ENCODE measurements around the gene HERC3. TPM values are rescaled to one million over a fixed set of nuclear protein-coding genes. Genes with fewer than 3 reads are reported as not detected.

HERC3 gene
- 20.9 TPM for total RNA-seq

DNA sequence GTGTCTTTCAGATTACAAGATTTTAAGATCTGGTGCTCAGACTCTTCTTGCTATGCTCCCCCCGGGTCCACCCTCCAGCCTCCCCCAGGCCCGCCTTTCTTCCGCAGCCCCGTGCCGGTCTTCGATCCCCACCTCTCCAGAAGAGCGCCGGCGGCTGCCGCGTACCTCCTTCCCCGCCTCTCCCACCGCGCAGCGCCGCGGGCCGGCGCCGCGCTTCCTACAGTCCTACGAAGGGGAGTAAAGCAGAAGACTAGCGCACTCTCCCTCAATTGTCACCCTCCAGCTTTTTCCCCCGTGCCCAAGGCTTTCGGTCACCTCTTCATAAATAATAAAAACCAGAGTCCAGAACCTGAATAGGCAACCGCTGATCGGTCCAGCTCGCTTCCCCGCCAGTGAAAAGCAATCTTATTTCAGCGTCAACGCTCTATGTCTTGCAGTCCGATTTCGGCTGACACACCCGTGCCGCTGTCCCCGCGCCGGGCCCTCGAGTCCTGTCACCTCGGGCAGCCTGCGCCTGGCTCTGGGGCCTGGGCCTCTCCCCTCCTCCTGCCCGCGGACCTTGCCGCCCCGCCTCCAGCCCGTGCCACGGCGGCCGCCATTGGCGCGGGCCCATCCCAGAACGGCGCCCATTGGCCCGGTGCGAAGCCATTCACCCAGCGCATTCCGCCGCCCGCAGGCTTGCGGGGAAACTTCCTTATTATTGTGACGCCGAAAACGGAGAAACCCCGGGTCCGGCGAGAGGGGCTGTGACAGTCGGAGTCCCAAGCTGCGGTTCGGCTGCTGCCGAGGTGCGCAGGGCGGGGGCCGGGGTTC is at the start of gene HERC3:
HERC3 (plus strand) TSS at position 694 of the 813 bp plus-strand sequence. CDS start 13,344 bp downstream, outside the sequence.
- peak; percentile 96 for ATAC-seq

DNA sequence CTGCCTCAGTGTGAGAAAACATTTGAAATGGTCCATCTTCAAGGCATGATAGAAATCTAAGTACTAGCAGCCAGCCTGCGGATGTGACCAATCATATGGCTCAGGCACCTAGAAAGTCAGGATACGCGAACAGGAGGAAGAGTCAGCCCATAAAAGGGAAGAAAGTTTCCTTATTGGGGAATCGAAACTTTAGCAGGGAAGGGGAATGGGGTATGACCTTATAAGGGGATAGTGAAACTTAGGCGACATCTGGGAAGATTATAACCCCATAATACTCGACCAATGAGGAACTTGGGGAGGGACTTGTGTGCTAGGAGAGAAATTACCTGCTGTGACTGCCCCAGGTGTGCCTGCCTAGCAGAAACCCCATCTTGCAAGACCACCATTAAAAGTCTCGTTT is 42.5 kb upstream of the HERC3 start:
- ATAC-seq, result no peak

- ATAC-seq, result no peak
Measured at GRCh38 chr4:88567591-88567990, 24.7 kb upstream of the HERC3 start.

- no peak for ATAC-seq
Measured at GRCh38 chr4:88570001-88570400, 22.3 kb upstream of the HERC3 start.

DNA sequence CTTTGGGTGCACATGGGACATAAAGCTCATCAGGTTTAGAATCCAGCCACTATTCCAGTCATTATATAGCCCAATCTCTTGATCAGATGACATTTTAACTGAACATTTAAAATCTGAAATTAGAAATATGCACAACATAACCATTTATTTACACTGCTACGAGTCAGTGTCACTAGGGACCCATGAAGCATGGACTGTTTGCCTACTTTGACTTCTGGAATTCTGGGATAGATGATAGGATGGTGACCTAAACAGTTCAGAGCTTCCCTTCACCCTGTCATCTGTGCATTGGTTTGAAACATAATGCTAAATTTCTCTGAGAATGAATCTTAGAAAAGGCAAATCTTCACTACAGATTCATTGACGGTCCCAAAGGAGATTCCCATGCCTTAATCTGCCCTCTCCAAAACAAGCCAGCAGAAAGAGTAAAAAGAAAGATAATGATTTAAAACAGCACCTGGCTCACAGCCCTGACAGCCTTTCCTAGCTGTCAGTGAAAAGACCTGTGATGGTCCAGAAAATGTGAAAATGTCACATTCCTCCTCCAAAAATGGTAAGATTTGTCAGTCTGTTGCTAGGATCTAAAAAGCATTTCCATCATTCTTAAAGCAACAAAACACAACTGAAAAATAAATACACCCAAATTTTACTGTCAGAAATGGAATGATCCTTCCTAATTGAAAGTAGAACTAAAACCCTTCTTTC is 18.9 kb upstream of the HERC3 start:
- ATAC-seq, result no peak

GRCh38 chr4:88573995-88574394 is 18.3 kb upstream of the HERC3 start:
- ATAC-seq, result no peak

DNA sequence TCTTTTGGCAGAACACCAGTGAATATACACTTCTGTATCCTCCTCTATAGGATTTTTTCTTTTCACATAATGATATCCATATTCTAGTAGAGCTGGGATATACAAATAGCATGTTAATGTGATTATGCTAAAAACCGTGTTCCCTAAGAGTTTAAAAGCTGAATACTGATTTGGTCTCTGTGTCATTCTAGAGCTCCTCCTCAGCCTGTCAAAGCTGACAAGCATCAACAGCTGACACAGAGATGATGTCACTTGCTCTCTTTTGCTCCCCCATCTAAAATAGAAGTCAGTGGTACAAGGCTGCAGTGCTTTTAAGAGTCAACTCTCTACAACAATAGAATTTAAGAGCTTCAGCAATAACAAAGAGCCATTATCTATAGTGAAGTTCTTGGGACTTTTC is 17.1 kb upstream of the HERC3 start:
- ATAC-seq, result no peak

DNA sequence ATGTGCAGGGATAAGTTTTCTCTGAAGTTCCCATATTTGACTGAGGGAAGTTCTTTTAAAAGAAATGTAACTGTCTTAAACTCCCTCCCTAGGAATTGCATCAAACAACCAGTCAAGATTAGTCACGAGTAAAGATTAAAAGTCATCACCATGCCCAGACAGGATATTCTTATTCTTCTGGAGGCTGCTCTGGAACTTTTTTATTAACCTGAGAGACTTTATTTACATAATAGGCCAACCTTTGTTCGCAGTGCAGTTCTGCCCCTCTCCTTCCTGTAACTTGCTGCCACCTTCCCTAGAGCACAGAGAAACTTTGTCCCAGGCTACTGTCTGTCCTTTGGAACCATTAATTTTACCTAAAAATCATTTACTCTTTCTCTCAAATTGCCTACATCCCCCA is 9.8 kb upstream of the HERC3 start:
- peak; percentile 70 for ATAC-seq

DNA sequence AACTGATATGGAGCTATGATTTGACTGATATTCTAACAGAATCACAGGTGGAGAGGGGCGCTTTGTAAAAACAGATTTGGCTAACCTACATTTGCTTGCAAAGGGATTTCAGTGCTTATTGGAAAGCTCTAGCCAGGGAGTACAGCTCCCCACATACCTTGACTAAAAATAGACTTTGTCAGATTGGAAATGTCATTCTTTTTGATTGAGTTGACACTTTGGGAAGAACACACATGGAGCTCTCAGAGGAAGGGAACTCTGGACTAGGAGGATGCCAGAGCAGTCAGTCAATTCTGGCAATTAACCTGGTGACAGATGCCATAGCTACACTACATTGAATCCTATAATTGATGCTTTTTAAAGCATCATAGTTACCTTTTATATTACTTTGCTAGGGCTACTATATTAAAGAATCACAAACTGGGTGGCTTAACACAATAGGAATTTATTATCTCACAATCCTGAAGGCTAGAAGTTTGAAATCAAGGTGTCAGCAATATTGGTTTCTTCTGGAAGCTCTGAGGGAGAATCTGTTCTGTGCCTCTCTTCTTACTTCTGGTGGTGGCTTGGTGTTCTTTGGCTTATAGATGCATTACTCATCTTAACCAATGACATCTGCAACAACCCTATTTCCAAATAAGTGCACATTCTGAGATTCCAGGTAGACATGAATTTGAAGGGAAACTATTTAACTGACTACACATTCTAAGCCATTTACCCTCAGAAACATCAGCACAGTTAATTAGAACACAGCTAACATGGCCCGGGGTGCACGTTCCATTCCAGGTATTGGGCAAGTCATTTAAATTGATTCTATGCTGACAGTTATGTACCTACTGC is 8.4 kb upstream of the HERC3 start:
- no peak for ATAC-seq

DNA sequence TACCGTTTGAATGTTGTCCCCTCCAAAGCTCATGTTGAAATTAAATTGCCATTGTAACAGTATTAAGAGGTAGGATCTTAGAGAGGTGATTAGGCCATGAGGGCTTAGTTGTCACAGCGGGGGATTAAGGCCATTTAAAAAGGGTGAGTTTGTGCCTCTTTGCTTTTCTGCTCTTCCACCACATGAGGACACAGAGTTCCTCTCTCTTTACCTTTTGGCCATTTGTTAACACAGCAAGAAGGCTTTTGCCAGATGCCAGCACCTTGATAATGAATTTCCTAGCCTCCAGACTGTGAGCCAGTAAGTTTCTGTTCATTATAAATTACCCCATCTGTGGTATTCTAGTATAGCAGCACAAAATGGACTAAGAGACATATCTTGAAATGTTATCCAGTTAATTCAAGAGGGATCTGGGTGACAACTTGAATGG is 7.8 kb upstream of the HERC3 start:
- no peak for ATAC-seq

- no peak for ATAC-seq
Measured at GRCh38 chr4:88585917-88586316, 6.4 kb upstream of the HERC3 start.

DNA sequence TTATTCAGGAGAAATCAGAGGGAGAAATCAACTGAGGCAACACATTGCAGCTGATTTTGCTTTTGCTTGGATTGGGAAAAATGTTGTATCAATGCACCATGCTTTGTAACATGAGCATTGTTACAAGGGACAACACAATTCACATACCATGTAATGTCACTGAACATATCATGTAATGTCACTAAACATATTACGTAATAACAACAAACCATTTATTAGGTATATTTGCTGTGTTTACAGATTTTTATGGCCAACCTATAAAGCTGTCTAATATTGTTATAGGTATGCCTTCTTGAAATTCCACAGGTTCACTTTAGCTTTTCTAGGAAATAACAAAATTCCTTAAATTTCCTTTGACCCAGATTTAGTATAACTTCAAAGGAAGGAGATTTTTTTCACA is 5.0 kb upstream of the HERC3 start:
- ATAC-seq, result no peak

- ATAC-seq, result peak; percentile 98
Measured at GRCh38 chr4:88592600-88593448, 544 bp downstream of the HERC3 start.

DNA sequence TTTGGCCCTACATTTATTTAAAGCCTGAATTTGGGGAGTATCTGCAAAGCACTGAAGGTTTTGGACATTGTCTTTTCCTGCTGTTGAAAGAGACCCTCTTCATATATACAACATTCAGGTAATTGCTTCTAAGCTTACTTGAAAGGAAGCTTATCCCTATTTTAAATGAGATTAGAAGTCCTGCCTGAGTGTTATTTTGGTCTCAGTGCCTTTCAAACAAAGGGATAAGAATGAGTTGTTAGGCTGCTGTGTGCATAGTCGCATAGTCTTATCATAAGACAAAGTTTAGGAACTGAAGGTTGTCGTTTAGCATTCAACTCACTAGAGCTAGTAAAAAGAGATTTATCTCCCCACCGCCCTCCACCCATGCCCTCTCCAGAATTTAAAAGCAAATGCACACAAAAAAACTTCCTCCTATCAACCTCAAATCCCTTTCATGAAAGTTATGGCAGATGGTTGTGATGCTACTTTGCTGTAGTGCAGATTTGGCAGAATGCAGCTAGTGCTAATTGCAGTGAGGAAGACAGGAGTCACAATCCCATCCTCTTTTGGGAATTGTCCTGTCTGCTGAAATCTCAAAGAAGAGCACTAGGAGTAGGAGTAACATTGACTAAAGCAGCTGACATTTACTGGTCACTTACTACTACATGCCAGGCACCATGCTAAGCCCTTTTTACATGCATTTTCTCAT is 5.8 kb downstream of the HERC3 start:
- no peak for ATAC-seq

DNA sequence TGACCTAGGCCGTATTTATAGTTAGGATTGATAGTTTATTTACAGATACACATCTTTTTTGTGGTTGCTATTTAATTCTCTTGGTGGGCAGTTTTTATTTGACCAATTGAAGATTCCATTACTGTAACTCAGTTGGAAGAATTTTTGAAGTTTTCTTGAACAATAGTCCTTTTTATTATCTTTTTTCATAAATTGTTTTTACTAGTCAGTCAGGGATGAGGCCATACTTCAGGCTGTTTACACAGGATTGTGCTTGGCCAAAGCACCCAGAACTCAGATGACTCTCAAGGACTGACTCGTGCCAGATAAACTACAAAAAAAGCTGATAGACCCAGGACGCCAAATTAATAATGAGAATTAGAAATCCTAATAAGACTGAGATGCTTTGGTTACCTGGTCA is 7.0 kb downstream of the HERC3 start:
- ATAC-seq, result no peak

DNA sequence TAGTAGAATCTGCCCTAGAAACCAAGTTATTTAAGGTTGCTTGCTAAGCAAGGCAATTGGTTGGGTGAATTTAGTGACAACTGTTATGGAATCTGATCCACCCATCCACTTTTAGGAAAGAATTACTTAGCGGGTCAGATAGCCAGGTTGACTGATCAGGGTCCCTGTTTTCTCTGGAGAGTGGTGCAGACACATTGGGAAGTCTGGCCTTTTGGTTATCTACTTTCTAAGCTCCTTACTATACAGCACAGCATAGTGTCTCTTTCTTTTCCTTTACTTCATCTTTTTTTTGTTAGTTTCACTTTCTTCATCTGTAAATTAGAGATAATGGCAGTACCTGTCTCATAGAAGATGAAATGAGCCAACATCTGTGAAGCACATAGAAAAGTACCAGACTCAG is 7.4 kb downstream of the HERC3 start:
- no peak for ATAC-seq

DNA sequence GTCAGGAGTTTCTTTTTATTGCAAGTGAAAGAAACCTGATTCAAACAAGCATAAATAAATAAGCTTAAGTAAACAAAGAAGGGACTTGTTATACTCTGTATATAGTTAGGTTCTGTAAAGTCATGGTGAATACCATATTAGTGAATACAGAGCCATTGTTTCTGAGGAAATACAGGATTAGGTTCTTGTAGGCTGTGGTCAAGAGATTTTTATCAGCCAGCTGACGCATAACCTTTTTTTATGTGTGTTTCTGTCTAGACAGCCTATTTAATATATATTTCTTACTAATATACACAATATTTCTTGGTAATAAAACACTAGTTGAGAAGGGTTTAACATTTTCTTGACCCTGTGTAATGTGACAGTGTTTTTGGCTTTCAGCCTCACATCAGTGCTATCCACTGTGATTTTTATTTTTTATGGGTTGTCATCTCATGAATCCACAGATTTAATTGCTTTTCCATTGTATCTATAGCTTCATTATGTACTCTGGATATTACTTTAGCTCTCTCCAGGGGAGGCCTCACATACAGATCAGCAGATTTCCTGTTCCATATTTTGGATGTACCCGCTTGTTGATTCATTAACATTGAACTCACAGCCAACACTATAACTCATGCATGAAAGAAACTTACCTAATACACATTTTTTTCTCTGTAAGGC is 8.0 kb downstream of the HERC3 start:
- peak; percentile 78 for ATAC-seq

DNA sequence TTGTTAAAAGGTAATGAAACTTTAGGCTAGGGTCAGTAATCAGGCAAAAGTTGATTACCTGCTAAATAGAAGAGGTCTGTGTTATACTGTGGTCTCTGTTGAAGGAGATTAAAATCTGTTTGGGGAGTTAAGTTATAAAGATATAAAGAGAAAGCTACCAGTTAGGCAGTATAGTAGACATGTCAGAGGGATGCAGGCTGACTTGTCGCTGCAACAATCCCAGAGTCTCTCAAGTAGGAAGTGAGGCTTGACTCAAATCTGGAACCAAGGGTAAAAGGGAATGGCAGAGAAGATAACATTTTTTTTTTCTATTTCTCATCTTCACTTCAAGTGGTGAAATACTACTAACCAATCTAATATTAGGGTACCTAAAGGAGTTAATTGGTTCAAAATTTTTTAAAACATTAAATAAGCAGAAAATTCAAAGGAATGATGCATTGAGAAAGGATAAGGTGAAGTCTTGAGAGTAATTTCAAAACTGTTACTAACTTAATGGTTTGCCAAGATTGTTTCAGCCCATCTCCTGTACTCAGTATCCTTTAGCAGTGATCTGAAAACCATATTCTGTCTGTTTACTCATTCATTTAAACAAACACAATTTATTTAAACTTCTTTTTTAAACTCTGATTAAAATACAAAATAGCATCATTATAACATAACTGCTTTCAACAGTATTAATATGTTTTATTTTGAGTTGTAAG is 12.8 kb downstream of the HERC3 start:
- no peak for ATAC-seq

GRCh38 chr4:88605736-88606135 is 13.5 kb downstream of the HERC3 start:
- no peak for ATAC-seq

DNA sequence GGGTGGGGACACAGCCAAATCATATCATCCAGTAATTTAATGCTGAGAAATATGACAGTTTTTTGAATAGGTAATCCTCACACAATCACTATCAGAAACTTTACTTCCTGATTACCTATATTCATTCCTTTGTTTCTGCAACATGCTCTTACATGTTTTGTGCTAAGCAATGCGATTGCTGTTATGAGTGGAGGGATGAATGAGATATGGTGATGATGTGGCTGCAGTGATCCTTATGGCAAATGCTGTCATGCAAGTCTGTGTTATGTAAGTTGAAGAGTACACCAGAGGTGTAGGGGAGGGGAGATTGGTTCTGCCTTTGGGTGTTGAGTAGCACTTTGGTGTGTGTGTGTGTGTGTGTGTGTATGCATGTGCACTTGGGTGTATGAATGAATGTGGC is 14.6 kb downstream of the HERC3 start:
- peak; percentile 72 for ATAC-seq

All from esophagus mucosa (tissue), 1 donor.